Measurements from ENCODE around the gene ZBTB8B.

GRCh38 chr1:32470431-32470830 is 5.6 kb downstream of the ZBTB8B start:
- TF ChIP-seq CTCF (conservative IDR thresholded peaks at IDR 0.05; ENCODE audit: low read length) (no peak), EZH2phosphoT487 (IDR thresholded peaks at IDR 0.05; ENCODE audit: borderline replicate concordance, low read depth, low read length) (no peak)

Measured in OCI-LY7 (cell line).